Chondrocyte (in vitro differentiated cells): ENCODE measurements around the gene BEST3. TPM values are rescaled to one million over a fixed set of nuclear protein-coding genes. Genes with fewer than 3 reads are reported as not detected.

ENCODE experiments used
- DNase-seq: peaks from one replicate; pipeline ENCODE4 v3.0.0; 2021; ENCODE audit warnings: mixed read lengths, low spot score
- H3K27ac Mint-ChIP-seq: one replicate; pipeline ENCODE4 v1.8.0; 2021; ENCODE audit warnings: mild to moderate bottlenecking, moderate library complexity, mixed read lengths; ENCODE audit not compliant: unreplicated experiment
- H3K27me3 Mint-ChIP-seq: 2 replicates; pipeline ENCODE4 v1.8.0; 2021; ENCODE audit warnings: low read depth, mixed read lengths
- H3K36me3 Mint-ChIP-seq: 2 replicates; pipeline ENCODE4 v1.8.0; 2021; ENCODE audit warnings: low read depth, mixed read lengths
- H3K4me1 Mint-ChIP-seq: 2 replicates; pipeline ENCODE4 v1.8.0; 2021; ENCODE audit warnings: low read depth, mild to moderate bottlenecking, mixed read lengths
- H3K4me3 Mint-ChIP-seq: one replicate; pipeline ENCODE4 v1.8.0; 2021; ENCODE audit warnings: mild to moderate bottlenecking, moderate library complexity, mixed read lengths; ENCODE audit not compliant: unreplicated experiment
- H3K9me3 Mint-ChIP-seq: 2 replicates; pipeline ENCODE4 v1.8.0; 2021; ENCODE audit warnings: low read depth, mixed read lengths
- CTCF ChIP-seq: fragments of 200-600 bp; sonication (generic); IDR thresholded peaks from 2 replicates; pipeline ENCODE4 v1.5.0; 2021; ENCODE audit warnings: antibody characterized with exemption, mild to moderate bottlenecking, moderate library complexity
- total RNA-seq: library from RNA; stranded (reverse); gene quantifications from 3 replicates; pipeline ENCODE4 v1.2.1, GENCODE V29; 2021

BEST3 gene
- total RNA-seq, 1 donor from 2014 or later, result 0.20 TPM

- TF ChIP-seq CTCF, result no peak
- Mint-ChIP-seq H3K9me3 (no peaks in the 10 kb centered on the region), H3K4me1 (no peaks in the 10 kb centered on the region), H3K36me3 (no peaks in the 10 kb centered on the region), H3K4me3 (no peak overlapping the region), H3K27ac (no peak overlapping the region), H3K27me3 (no peaks in the 10 kb centered on the region)
- DNase-seq, result no peak
Observed at GRCh38 chr12:69701826-69702225, 2.7 kb upstream of the BEST3 start.

GRCh38 chr12:69698054-69698453, 1.0 kb downstream of the BEST3 start:
- Mint-ChIP-seq H3K4me1 (no peaks in the 10 kb centered on the region), H3K27ac (no peak overlapping the region), H3K27me3 (no peaks in the 10 kb centered on the region), H3K4me3 (no peak overlapping the region), H3K9me3 (no peaks in the 10 kb centered on the region), H3K36me3 (no peaks in the 10 kb centered on the region)
- no peak for DNase-seq
- TF ChIP-seq CTCF, result no peak

GRCh38 chr12:69694123-69694522, 5.0 kb downstream of the BEST3 start:
- Mint-ChIP-seq H3K27ac (no peak overlapping the region), H3K27me3 (no peaks in the 10 kb centered on the region), H3K4me3 (no peak overlapping the region), H3K36me3 (no peaks in the 10 kb centered on the region), H3K4me1 (peaks cover 15% of the 10 kb centered on the region), H3K9me3 (no peaks in the 10 kb centered on the region)
- no peak for DNase-seq
- TF ChIP-seq CTCF, result no peak

GRCh38 chr12:69689638-69690037, 9.5 kb downstream of the BEST3 start:
- no peak for TF ChIP-seq CTCF
- Mint-ChIP-seq H3K27ac (peak overlapping the region; percentile 99), H3K36me3 (no peaks in the 10 kb centered on the region), H3K4me1 (peaks cover 49% of the 10 kb centered on the region), H3K9me3 (no peaks in the 10 kb centered on the region), H3K4me3 (no peak overlapping the region), H3K27me3 (no peaks in the 10 kb centered on the region)
- DNase-seq, result no peak

- Mint-ChIP-seq H3K4me1 (peaks cover 49% of the 10 kb centered on the region), H3K27me3 (no peaks in the 10 kb centered on the region), H3K36me3 (no peaks in the 10 kb centered on the region), H3K4me3 (peak overlapping the region; percentile 55), H3K9me3 (no peaks in the 10 kb centered on the region), H3K27ac (peak overlapping the region; percentile 99)
- peak; percentile 95 for DNase-seq
- TF ChIP-seq CTCF, result no peak
Observed at GRCh38 chr12:69688471-69689427, 10.4 kb downstream of the BEST3 start.
